A673 (cell line): ENCODE measurements around the gene VSTM4. TPM values are rescaled to one million over a fixed set of nuclear protein-coding genes. Genes with fewer than 3 reads are reported as not detected.

Experiments
- BruUV-seq: library from RNA; stranded (reverse); fragments of 400-500 nt; replicated peaks from 2 replicates; lab custom pipeline; 2021; lab: Mats Ljungman, UMichigan
- CTCF ChIA-PET: fragments of 300-600 bp; sonication (Branson Sonifier 250); formaldehyde crosslinking; loops from one replicate; lab custom pipeline; 2022; ENCODE audit warnings: antibody characterized with exemption; lab: Charles Lee
- POLR2A ChIA-PET: fragments of 300-600 bp; sonication (Branson Sonifier 250); formaldehyde crosslinking; loops from one replicate; lab custom pipeline; 2022; ENCODE audit warnings: antibody characterized with exemption; ENCODE audit not compliant: low non-redundant PET; lab: Charles Lee
- DNase-seq: peaks from one replicate; pipeline ENCODE4 v3.0.0-alpha.2; 2015; ENCODE audit warnings: low spot score
- H3K27ac ChIP-seq: fragments of 200-600 bp; sonication (generic); 2 replicates; pipeline ENCODE4 v1.5.1; 2016; ENCODE audit warnings: mixed run types, low read depth, mild to moderate bottlenecking, mixed read lengths, antibody characterized with exemption, low read length; ENCODE audit not compliant: poor library complexity, severe bottlenecking
- H3K27me3 ChIP-seq: fragments of 200-600 bp; sonication (generic); replicated peaks from 2 replicates; pipeline ENCODE4 v1.6.1; 2017; ENCODE audit warnings: mixed run types, low read depth, mild to moderate bottlenecking, mixed read lengths, antibody characterized with exemption, low read length; ENCODE audit not compliant: insufficient read depth, poor library complexity
- H3K36me3 ChIP-seq: fragments of 200-600 bp; sonication (generic); 2 replicates; pipeline ENCODE4 v1.6.1; 2016; ENCODE audit warnings: mixed run types, mild to moderate bottlenecking, mixed read lengths, antibody characterized with exemption, low read length; ENCODE audit not compliant: insufficient read depth, poor library complexity, severe bottlenecking
- H3K4me1 ChIP-seq: fragments of 200-600 bp; sonication (generic); 2 replicates; pipeline ENCODE4 v1.6.1; 2017; ENCODE audit warnings: mixed run types, mild to moderate bottlenecking, mixed read lengths, antibody characterized with exemption, low read length; ENCODE audit not compliant: insufficient read depth, poor library complexity, severe bottlenecking
- H3K4me3 ChIP-seq: fragments of 200-600 bp; sonication (generic); 2 replicates; pipeline ENCODE4 v1.5.1; 2016; ENCODE audit warnings: low read depth, mixed run types, mild to moderate bottlenecking, mixed read lengths, low read length; ENCODE audit not compliant: poor library complexity, severe bottlenecking
- H3K9me3 ChIP-seq: fragments of 200-600 bp; sonication (generic); 2 replicates; pipeline ENCODE4 v1.6.1; 2016; ENCODE audit warnings: mixed run types, low read depth, mild to moderate bottlenecking, mixed read lengths, antibody characterized with exemption, low read length; ENCODE audit not compliant: poor library complexity, severe bottlenecking
- CTCF ChIP-seq: fragments of 300-800, 200-600 bp; sonication (generic); conservative IDR thresholded peaks from 2 replicates; pipeline ENCODE4 v1.5.1; 2017; ENCODE audit warnings: low read depth, mild to moderate bottlenecking, antibody characterized with exemption, low read length, moderate library complexity, mixed read lengths
- EZH2 ChIP-seq: fragments of 200-600 bp; sonication (generic); IDR thresholded peaks from 2 replicates; pipeline ENCODE4 v1.6.1; 2017; ENCODE audit warnings: borderline replicate concordance, low read depth, mild to moderate bottlenecking, mixed read lengths, antibody characterized with exemption, low read length; ENCODE audit not compliant: poor library complexity, severe bottlenecking
- intact Hi-C: fragments of 100-400 bp; cut with micrococcal nuclease; formaldehyde crosslinking; loops from one replicate; pipeline ENCODE4 v1.10.0; 2022; ENCODE audit not compliant: unreplicated experiment
- total RNA-seq: library from RNA; stranded (reverse); gene quantifications from 2 replicates; pipeline ENCODE4 v1.2.3, GENCODE V29; 2021

Gene VSTM4
- total RNA-seq, 1 experiment from 2014 or later, result 0.11 TPM

DNA sequence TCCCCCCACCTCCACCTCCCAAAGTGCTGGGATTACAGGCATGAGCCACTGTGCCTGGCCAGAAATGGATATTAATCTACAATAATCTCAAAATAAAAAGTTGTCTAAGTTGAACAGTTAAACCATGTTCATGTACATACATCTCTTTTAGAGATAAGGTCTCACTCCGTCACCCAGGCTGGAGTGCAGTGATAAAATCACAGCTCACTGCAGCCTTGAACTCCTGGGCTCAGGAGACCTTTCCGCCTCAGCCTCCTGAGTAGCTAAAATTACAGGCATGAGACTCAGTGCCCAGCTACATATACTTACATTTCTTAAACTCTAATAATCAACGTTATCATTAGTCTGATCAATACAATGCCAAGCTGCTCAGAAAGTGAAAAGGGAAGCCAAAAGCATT lies 36.2 kb downstream of the VSTM4 start:
- no peak overlapping the region for H3K4me3 ChIP-seq

GRCh38 chr10:49078433-49078832 lies 36.9 kb downstream of the VSTM4 start:
- intact Hi-C loops, result no loop called here
- no peak for TF ChIP-seq CTCF
- no peak for TF ChIP-seq EZH2
- DNase-seq, result no peak
- no TSS peak for BruUV-seq
- ChIA-PET POLR2A (no interaction called here), CTCF (no interaction called here)
- Histone ChIP-seq H3K4me3 (no peak overlapping the region), H3K4me1 (no peaks in the 10 kb centered on the region), H3K27me3 (peaks cover 3% of the 10 kb centered on the region), H3K27ac (no peak overlapping the region), H3K36me3 (no peaks in the 10 kb centered on the region), H3K9me3 (no peaks in the 10 kb centered on the region)

More for the DNA sequence above, 36.2 kb downstream of the VSTM4 start:
- Histone ChIP-seq H3K4me1 (no peaks in the 10 kb centered on the region), H3K27ac (no peak overlapping the region), H3K27me3 (peaks cover 3% of the 10 kb centered on the region), H3K36me3 (no peaks in the 10 kb centered on the region), H3K9me3 (no peaks in the 10 kb centered on the region)
- ChIA-PET POLR2A (no interaction called here), CTCF (no interaction called here)
- DNase-seq, result no peak
- TF ChIP-seq CTCF, result no peak
- no peak for TF ChIP-seq EZH2
- intact Hi-C loops, result no loop called here
- BruUV-seq, result no TSS peak

GRCh38 chr10:49076741-49077521 lies 38.4 kb downstream of the VSTM4 start:
- no peak overlapping the region for H3K4me3 ChIP-seq
- BruUV-seq, result no TSS peak

More at GRCh38 chr10:49076741-49077521, 38.4 kb downstream of the VSTM4 start:
- H3K27ac ChIP-seq, result no peak overlapping the region
- intact Hi-C loops, result no loop called here
- TF ChIP-seq CTCF (no peak), EZH2 (no peak)
- H3K36me3 ChIP-seq, result no peaks in the 10 kb centered on the region
- no peaks in the 10 kb centered on the region for H3K9me3 ChIP-seq
- peaks cover 3% of the 10 kb centered on the region for H3K27me3 ChIP-seq
- ChIA-PET POLR2A (no interaction called here), CTCF (no interaction called here)
- no peaks in the 10 kb centered on the region for H3K4me1 ChIP-seq
- no peak for DNase-seq
